Activated B cell treated with CpG ODN at 0.5 μM for 24 hours (primary cell): Measurements from ENCODE around the gene FNIP1. TPM values are rescaled to one million over a fixed set of nuclear protein-coding genes. Genes with fewer than 3 reads are reported as not detected.

ENCODE experiments used
- ATAC-seq: fragments of 200-7000 bp; cut with Tn5 transposase; one replicate; pipeline ENCODE4 v1.10.0; 2021; ENCODE audit warnings: low read depth, mild to moderate bottlenecking, moderate library complexity
- CTCF ChIA-PET: fragments of 350-600 bp; sonication (Branson Sonifier 250); formaldehyde crosslinking; loops from one replicate; lab custom pipeline; 2021; ENCODE audit warnings: antibody characterized with exemption; lab: Charles Lee
- POLR2A ChIA-PET: fragments of 350-600 bp; sonication (Branson Sonifier 250); formaldehyde crosslinking; loops from one replicate; lab custom pipeline; 2021; ENCODE audit warnings: antibody characterized with exemption; lab: Charles Lee
- DNase-seq: peaks from one replicate; pipeline ENCODE4 v3.0.0; 2022
- H3K27ac Mint-ChIP-seq: one replicate; pipeline ENCODE4 v1.8.0; 2020; ENCODE audit warnings: mixed read lengths
- H3K27me3 Mint-ChIP-seq: one replicate; pipeline ENCODE4 v1.8.0; 2021; ENCODE audit warnings: mixed read lengths
- H3K36me3 Mint-ChIP-seq: one replicate; pipeline ENCODE4 v1.8.0; 2021; ENCODE audit warnings: low read depth, mixed read lengths
- H3K4me1 Mint-ChIP-seq: one replicate; pipeline ENCODE4 v1.8.0; 2021; ENCODE audit warnings: mixed read lengths
- H3K4me3 Mint-ChIP-seq: one replicate; pipeline ENCODE4 v1.8.0; 2020; ENCODE audit warnings: mild to moderate bottlenecking, mixed read lengths
- H3K9me3 Mint-ChIP-seq: one replicate; pipeline ENCODE4 v1.8.0; 2020; ENCODE audit warnings: mixed read lengths
- intact Hi-C: fragments of 100-400 bp; cut with micrococcal nuclease; formaldehyde crosslinking; loops from one replicate; pipeline ENCODE4 v1.15.1; 2024
- total RNA-seq: library from RNA; stranded (reverse); gene quantifications from 2 replicates; pipeline ENCODE4 v1.2.3, GENCODE V29; 2022
- TF ChIP-seq, protein P1 (sequence below): fragments of 200-600 bp; IDR thresholded peaks from one replicate; pipeline ENCODE4 v1.8.0; 2022; ENCODE audit warnings: antibody characterized with exemption, mild to moderate bottlenecking

The FNIP1 gene
- total RNA-seq, 1 donor from 2014 or later = 34.0 TPM

DNA sequence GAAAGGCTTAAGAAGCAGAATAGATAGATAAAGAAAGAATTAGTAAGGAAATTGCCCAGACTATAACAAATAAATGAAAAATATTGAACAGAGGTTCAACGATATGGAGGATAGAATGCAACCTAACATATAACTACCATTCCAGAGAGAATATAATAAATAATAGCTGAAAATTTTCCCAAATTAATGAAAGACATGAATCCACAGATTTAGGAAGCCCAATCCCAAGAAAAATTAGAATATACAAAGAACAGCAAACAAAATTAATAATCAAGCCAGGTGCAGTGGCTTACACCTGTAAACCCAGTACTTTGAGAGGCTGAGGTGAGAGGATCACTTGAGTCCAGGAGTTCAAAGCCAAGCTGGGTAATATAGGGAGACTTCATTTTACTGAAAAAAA, 27.8 kb upstream of the FNIP1 start:
- TF ChIP-seq, protein P1, sequence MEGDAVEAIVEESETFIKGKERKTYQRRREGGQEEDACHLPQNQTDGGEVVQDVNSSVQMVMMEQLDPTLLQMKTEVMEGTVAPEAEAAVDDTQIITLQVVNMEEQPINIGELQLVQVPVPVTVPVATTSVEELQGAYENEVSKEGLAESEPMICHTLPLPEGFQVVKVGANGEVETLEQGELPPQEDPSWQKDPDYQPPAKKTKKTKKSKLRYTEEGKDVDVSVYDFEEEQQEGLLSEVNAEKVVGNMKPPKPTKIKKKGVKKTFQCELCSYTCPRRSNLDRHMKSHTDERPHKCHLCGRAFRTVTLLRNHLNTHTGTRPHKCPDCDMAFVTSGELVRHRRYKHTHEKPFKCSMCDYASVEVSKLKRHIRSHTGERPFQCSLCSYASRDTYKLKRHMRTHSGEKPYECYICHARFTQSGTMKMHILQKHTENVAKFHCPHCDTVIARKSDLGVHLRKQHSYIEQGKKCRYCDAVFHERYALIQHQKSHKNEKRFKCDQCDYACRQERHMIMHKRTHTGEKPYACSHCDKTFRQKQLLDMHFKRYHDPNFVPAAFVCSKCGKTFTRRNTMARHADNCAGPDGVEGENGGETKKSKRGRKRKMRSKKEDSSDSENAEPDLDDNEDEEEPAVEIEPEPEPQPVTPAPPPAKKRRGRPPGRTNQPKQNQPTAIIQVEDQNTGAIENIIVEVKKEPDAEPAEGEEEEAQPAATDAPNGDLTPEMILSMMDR = no peak
- H3K4me1 Mint-ChIP-seq = peaks cover 7% of the 10 kb centered on the region

DNA sequence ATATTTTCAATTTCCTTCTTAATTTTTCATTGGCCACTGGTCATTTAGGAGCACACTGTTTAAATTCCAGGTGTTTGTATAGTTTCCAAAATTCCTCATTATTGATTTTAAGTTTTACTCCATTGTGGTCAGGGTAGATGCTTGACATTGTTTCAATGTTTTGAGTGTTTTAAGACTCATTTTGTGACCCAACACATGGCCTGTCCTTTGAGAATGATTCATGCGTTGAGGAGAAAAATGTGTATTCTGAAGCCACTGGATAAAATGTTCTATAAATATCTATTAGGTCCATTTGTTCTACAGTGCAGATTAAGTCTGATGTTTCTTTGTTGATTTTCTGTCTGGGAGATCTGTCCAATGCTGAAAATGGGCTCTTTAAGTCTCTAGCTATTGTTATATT, 24.4 kb upstream of the FNIP1 start:
- TF ChIP-seq, protein P1 = no peak
- CTCF ChIA-PET = no interaction called here
- POLR2A ChIA-PET = no interaction called here
- Mint-ChIP-seq H3K27me3 (no peaks in the 10 kb centered on the region), H3K4me1 (peaks cover 23% of the 10 kb centered on the region), H3K36me3 (no peaks in the 10 kb centered on the region), H3K4me3 (no peak overlapping the region), H3K9me3 (no peaks in the 10 kb centered on the region), H3K27ac (no peak overlapping the region)
- no peak for DNase-seq
- intact Hi-C loops = no loop called here
- no peak for ATAC-seq

More for the DNA sequence above, 27.8 kb upstream of the FNIP1 start:
- POLR2A ChIA-PET = no interaction called here
- DNase-seq (no peak), ATAC-seq (no peak)
- H3K36me3 Mint-ChIP-seq = no peaks in the 10 kb centered on the region
- no peak overlapping the region for H3K4me3 Mint-ChIP-seq
- intact Hi-C loops = no loop called here
- no peaks in the 10 kb centered on the region for H3K9me3 Mint-ChIP-seq
- peaks cover 2% of the 10 kb centered on the region for H3K27me3 Mint-ChIP-seq
- H3K27ac Mint-ChIP-seq = no peak overlapping the region
- CTCF ChIA-PET = no interaction called here

DNA sequence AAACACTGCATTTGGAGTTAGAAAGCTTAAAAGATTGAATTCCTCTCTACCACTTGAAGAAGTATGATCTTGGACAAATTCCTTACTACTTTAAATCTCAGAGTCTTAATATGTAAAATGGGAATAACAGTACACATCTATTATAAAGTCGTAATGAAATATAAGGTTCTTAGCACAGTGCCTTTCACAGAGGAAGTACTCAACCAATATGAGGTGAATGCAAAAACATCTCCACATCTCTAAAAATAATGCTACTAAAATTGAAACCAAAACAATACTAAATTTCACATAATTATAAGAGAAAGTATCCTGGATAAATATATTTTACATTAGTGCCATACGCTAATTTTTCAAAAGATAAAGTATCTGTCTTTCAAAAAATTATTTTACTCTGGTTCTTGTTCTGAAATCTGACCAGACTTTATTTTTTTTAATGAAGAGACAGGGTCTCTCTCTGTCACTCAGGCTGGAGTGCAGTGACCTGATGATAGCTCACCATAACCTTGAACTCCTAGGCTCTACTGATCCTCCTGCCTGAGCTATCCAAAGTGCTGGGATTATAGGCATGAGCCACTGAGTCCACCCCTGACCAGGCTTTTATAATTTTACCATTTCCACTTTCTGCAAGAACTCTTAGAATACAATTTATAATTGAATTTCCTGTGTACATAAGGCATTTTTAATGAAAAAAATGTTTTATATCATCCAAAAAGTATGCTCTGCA, 21.3 kb upstream of the FNIP1 start:
- DNase-seq (no peak), ATAC-seq (no peak)
- H3K27me3 Mint-ChIP-seq = no peaks in the 10 kb centered on the region
- CTCF ChIA-PET = no interaction called here
- intact Hi-C loops = no loop called here
- TF ChIP-seq, protein P1 = no peak
- no peaks in the 10 kb centered on the region for H3K36me3 Mint-ChIP-seq
- peaks cover 15% of the 10 kb centered on the region for H3K4me1 Mint-ChIP-seq
- peak overlapping the region; percentile 24 for H3K27ac Mint-ChIP-seq
- peak overlapping the region; percentile 55 for H3K4me3 Mint-ChIP-seq
- no peaks in the 10 kb centered on the region for H3K9me3 Mint-ChIP-seq
- POLR2A ChIA-PET = no interaction called here

DNA sequence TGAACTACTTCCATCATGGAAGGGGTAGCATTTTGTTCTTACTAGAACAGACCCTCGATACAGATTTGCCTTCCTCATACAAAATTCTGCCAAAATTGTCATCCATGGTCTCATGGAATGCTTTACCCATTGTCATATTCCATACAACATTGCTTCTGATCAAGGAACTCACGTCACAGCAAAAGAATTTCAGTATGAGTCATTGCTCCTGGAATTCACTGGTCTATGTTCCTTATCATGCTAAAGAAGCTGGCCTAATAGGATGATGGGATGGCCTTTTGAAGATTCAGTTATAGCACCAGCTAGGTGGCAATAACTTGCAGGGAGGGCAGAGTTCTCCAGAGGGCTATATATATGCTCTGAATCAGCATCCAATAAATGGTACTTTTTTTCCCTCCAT, 18.2 kb upstream of the FNIP1 start:
- no peaks in the 10 kb centered on the region for H3K27me3 Mint-ChIP-seq
- POLR2A ChIA-PET = no interaction called here
- H3K36me3 Mint-ChIP-seq = no peaks in the 10 kb centered on the region

More for the DNA sequence above, 18.2 kb upstream of the FNIP1 start:
- ATAC-seq (no peak), DNase-seq (no peak)
- CTCF ChIA-PET = no interaction called here
- no peaks in the 10 kb centered on the region for H3K9me3 Mint-ChIP-seq
- no peak overlapping the region for H3K4me3 Mint-ChIP-seq
- intact Hi-C loops = no loop called here
- no peak overlapping the region for H3K27ac Mint-ChIP-seq
- peaks cover 21% of the 10 kb centered on the region for H3K4me1 Mint-ChIP-seq
- TF ChIP-seq, protein P1 = no peak
